ENCODE data around the gene JKAMP.

DNA sequence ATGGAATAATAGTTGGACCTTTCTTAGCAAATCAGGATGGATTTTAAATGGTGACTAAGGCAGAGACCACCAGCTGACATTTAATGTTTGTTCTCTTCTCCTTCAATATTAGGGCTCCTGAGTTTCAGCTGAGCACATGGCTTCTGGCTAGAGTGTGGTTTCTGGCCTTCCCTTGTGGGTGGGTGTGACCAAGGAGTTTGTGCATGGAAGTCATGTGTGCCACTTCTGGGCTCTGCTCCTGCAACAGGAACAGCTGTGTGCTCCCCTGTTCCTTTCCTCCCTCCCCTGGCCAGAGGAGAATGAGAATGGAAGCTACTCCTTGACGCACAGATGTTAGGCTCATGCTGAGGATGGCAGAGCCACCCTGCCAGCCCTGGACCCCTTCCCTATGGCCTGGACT is 48.1 kb downstream of the JKAMP start:
- TF ChIP-seq, protein P1, sequence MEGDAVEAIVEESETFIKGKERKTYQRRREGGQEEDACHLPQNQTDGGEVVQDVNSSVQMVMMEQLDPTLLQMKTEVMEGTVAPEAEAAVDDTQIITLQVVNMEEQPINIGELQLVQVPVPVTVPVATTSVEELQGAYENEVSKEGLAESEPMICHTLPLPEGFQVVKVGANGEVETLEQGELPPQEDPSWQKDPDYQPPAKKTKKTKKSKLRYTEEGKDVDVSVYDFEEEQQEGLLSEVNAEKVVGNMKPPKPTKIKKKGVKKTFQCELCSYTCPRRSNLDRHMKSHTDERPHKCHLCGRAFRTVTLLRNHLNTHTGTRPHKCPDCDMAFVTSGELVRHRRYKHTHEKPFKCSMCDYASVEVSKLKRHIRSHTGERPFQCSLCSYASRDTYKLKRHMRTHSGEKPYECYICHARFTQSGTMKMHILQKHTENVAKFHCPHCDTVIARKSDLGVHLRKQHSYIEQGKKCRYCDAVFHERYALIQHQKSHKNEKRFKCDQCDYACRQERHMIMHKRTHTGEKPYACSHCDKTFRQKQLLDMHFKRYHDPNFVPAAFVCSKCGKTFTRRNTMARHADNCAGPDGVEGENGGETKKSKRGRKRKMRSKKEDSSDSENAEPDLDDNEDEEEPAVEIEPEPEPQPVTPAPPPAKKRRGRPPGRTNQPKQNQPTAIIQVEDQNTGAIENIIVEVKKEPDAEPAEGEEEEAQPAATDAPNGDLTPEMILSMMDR (IDR thresholded peaks at IDR 0.05): no peak
- no peak for TF ChIP-seq POLR2A (IDR thresholded peaks at IDR 0.05)
